HepG2 (cell line): ENCODE measurements around the gene UTP15. TPM values are rescaled to one million over a fixed set of nuclear protein-coding genes. Genes with fewer than 3 reads are reported as not detected.

Experiments
- ARID5B ChIP-seq: IDR thresholded peaks from 2 replicates; pipeline ENCODE4 v1.4.0; 2020; ENCODE audit warnings: mild to moderate bottlenecking, missing genetic modification reagents
- BRD4 ChIP-seq: sonication (generic); formaldehyde crosslinking; IDR thresholded peaks from 2 replicates; pipeline ENCODE4 v1.4.0; 2020; ENCODE audit warnings: missing genetic modification reagents
- CBFB ChIP-seq: sonication (generic); formaldehyde crosslinking; IDR thresholded peaks from 2 replicates; pipeline ENCODE4 v1.4.0; 2020; ENCODE audit warnings: missing genetic modification reagents
- DBP ChIP-seq: sonication (generic); formaldehyde crosslinking; IDR thresholded peaks from 2 replicates; pipeline ENCODE4 v1.4.0; 2020; ENCODE audit warnings: missing genetic modification reagents; ENCODE audit errors: not compliant biosample characterization
- MLLT10 ChIP-seq: sonication (generic); formaldehyde crosslinking; IDR thresholded peaks from 2 replicates; pipeline ENCODE4 v1.4.0; 2020; ENCODE audit warnings: missing genetic modification reagents
- MYNN ChIP-seq: sonication (generic); formaldehyde crosslinking; IDR thresholded peaks from 2 replicates; pipeline ENCODE4 v1.4.0; 2020; ENCODE audit warnings: mild to moderate bottlenecking, low read depth, missing genetic modification reagents
- NBN ChIP-seq: fragments of 450-650 bp; conservative IDR thresholded peaks from 2 replicates; pipeline ENCODE4 v1.6.1; 2017
- NFAT5 ChIP-seq: sonication (generic); formaldehyde crosslinking; IDR thresholded peaks from 2 replicates; pipeline ENCODE4 v1.4.0; 2020; ENCODE audit warnings: missing genetic modification reagents
- NR2C2 ChIP-seq: sonication (generic); formaldehyde crosslinking; IDR thresholded peaks from 2 replicates; pipeline ENCODE4 v1.4.0; 2020; ENCODE audit warnings: missing genetic modification reagents, mild to moderate bottlenecking, moderate library complexity, borderline replicate concordance
- PHB2 ChIP-seq: fragments of 450-650 bp; IDR thresholded peaks from 2 replicates; pipeline ENCODE4 v1.6.1; 2018; ENCODE audit not compliant: partially characterized antibody
- POLR2A ChIP-seq, 2 experiments: IDR thresholded peaks; 2 replicates each; pipeline ENCODE4 v1.6.1; 2011; ENCODE audit warnings: low read depth in 2 of 2, low read length in 2 of 2, mild to moderate bottlenecking in 1 of 2, moderate library complexity in 1 of 2; ENCODE audit not compliant: insufficient read depth in 1 of 2
- PRDM4 ChIP-seq: sonication (generic); formaldehyde crosslinking; IDR thresholded peaks from 2 replicates; pipeline ENCODE4 v1.9.0; 2021; ENCODE audit warnings: missing genetic modification reagents, borderline replicate concordance
- ZKSCAN5 ChIP-seq: sonication (generic); formaldehyde crosslinking; IDR thresholded peaks from 2 replicates; pipeline ENCODE4 v1.5.1; 2020; ENCODE audit warnings: mild to moderate bottlenecking, missing genetic modification reagents
- ZNF256 ChIP-seq: sonication (generic); formaldehyde crosslinking; conservative IDR thresholded peaks from 2 replicates; pipeline ENCODE4 v1.4.0; 2020; ENCODE audit warnings: missing genetic modification reagents
- ZXDC ChIP-seq: sonication (generic); formaldehyde crosslinking; IDR thresholded peaks from 2 replicates; pipeline ENCODE4 v1.5.0; 2020; ENCODE audit warnings: mild to moderate bottlenecking, missing genetic modification reagents
- polyA plus RNA-seq, 8 experiments: library from polyadenylated mRNA; depleted of rRNA in 3 of 8; stranded (reverse) in 7 of 8; unstranded in 1 of 8; fragments of >200 nt; fragmentation: Illumina TruSeq in 4 of 8; extraction: Trizol in 4 of 8; gene quantifications; 2 replicates each; pipeline versions ENCODE4 v1.2.1 to v1.2.3, GENCODE V29; 2011 to 2016; ENCODE audit warnings: low read depth in 4 of 8, missing spikeins in 1 of 8, mixed read lengths in 1 of 8; ENCODE audit not compliant: insufficient read depth in 1 of 8
- total RNA-seq, 5 experiments: library from RNA; depleted of rRNA; stranded (reverse); fragments of >200 nt; fragmentation: Illumina TruSeq; extraction: Trizol; gene quantifications; 2 replicates each; pipeline ENCODE4 v1.2.3, GENCODE V29; 2016; ENCODE audit warnings: low read depth in 1 of 5

The UTP15 gene
- total and polyA plus RNA-seq, 2 of the 13 experiments (the other 11 are each of a cell fraction or from before 2014, with no cell fraction given), result 7.3 to 35.8 TPM

GRCh38 chr5:73623901-73624404 is 58.4 kb downstream of the UTP15 start (continued):
- TF ChIP-seq ZXDC (CRISPR knock-in tag) (no peak), NR2C2 (CRISPR knock-in tag) (peak; percentile 47; the same call in 1 of the 2 replicates), POLR2A (IDR thresholded peaks at IDR 0.05; ENCODE audit: insufficient read depth in 1 of 2, low read depth in 2 of 2, low read length in 2 of 2) (no peak), ZKSCAN5 (CRISPR knock-in tag) (no peak), MLLT10 (CRISPR knock-in tag) (no peak), MYNN (no peak), DBP (CRISPR knock-in tag) (no peak), ARID5B (peak; percentile 99), PRDM4 (CRISPR knock-in tag) (no peak), PHB2 (no peak), ZNF256 (CRISPR knock-in tag) (0 out of 2 replicates have a peak, but pooled peaks have one; percentile 31), NBN (no peak), CBFB (CRISPR knock-in tag) (no peak), NFAT5 (no peak), BRD4 (CRISPR knock-in tag) (no peak)
